SW 1271 (cell line): ENCODE results near the gene UFC1.

ENCODE experiments used
- DNase-seq, 2 experiments: peaks; one replicate each; lab custom pipeline; 2025; lab: John Stamatoyannopoulos, UW

The UFC1 gene

GRCh38 chr1:161171191-161171590, 17.4 kb downstream of the UFC1 start:
- no peak for DNase-seq

GRCh38 chr1:161171696-161172095, 17.9 kb downstream of the UFC1 start:
- no peak for DNase-seq

GRCh38 chr1:161172349-161172748, 18.6 kb downstream of the UFC1 start:
- no peak for DNase-seq

GRCh38 chr1:161172776-161173376, 19.1 kb downstream of the UFC1 start:
- DNase-seq, result no peak

GRCh38 chr1:161173711-161174110, 19.9 kb downstream of the UFC1 start:
- DNase-seq, result no peak

- no peak for DNase-seq
These were observed 21.1 kb downstream of the UFC1 start for GRCh38 chr1:161174911-161175310.

GRCh38 chr1:161175771-161176453, 22.1 kb downstream of the UFC1 start:
- no peak for DNase-seq

GRCh38 chr1:161176468-161177111, 22.8 kb downstream of the UFC1 start:
- no peak for DNase-seq

GRCh38 chr1:161177112-161177935, 23.5 kb downstream of the UFC1 start, which contains the start of gene B4GALT3:
Gene B4GALT3, minus strand, starts transcription at chr1:161177507. Its CDS starts 1,447 bp downstream, at chr1:161176060.
- peak in 1 of 2 experiments; percentile 48 for DNase-seq

GRCh38 chr1:161177936-161178244, 24.1 kb downstream of the UFC1 start:
- DNase-seq, result no peak

- DNase-seq, result no peak
These were observed 25.9 kb downstream of the UFC1 start for GRCh38 chr1:161179698-161180097.

- no peak for DNase-seq
These were observed 26.9 kb downstream of the UFC1 start for GRCh38 chr1:161180639-161181038.

GRCh38 chr1:161182214-161182613, 28.4 kb downstream of the UFC1 start:
- peak; percentile 20 to 25 for DNase-seq

- no peak for DNase-seq
These were observed 31.5 kb downstream of the UFC1 start for GRCh38 chr1:161185282-161185682.

- DNase-seq, result no peak
These were observed 32.0 kb downstream of the UFC1 start for GRCh38 chr1:161185732-161186311.

GRCh38 chr1:161187311-161187710, 33.5 kb downstream of the UFC1 start:
- DNase-seq, result no peak

- DNase-seq, result no peak
These were observed 34.6 kb downstream of the UFC1 start for GRCh38 chr1:161188381-161188780.

GRCh38 chr1:161189036-161189435, 35.3 kb downstream of the UFC1 start:
- DNase-seq, result no peak

GRCh38 chr1:161190962-161191521, 37.3 kb downstream of the UFC1 start:
- DNase-seq, result no peak

- DNase-seq, result no peak
These were observed 38.2 kb downstream of the UFC1 start for GRCh38 chr1:161191971-161192370.
